Neural cell (in vitro differentiated cells): ENCODE data around the gene STN1. TPM values are rescaled to one million over a fixed set of nuclear protein-coding genes. Genes with fewer than 3 reads are reported as not detected.

Experiments
- H2AFZ ChIP-seq: fragments of 200-600, 300-800 bp; sonication (generic), shearing (Covaris generic); 2 replicates; pipeline ENCODE4 v1.6.0; 2014; ENCODE audit warnings: low read depth, mild to moderate bottlenecking, antibody characterized with exemption, low read length, moderate library complexity
- H3F3A ChIP-seq: fragments of 200-600 bp; shearing (Covaris generic); 2 replicates; pipeline ENCODE4 v1.6.1; 2016; ENCODE audit warnings: mild to moderate bottlenecking, moderate library complexity, mixed read lengths, antibody characterized with exemption, low read length; ENCODE audit not compliant: insufficient read depth, poor library complexity, severe bottlenecking
- H3K27ac ChIP-seq: fragments of 200-600, 300-800 bp; sonication (generic), shearing (Covaris generic); 2 replicates; pipeline ENCODE4 v1.5.1; 2014; ENCODE audit warnings: mild to moderate bottlenecking, low read length, moderate library complexity
- H3K27me3 ChIP-seq: fragments of 300-800, 200-600 bp; sonication (generic), shearing (Covaris generic); 2 replicates; pipeline ENCODE4 v1.6.0; 2014; ENCODE audit warnings: mild to moderate bottlenecking, low read depth, low read length, moderate library complexity; ENCODE audit not compliant: insufficient read depth
- H3K36me3 ChIP-seq: fragments of 300-800, 200-600 bp; sonication (generic), shearing (Covaris generic); 2 replicates; pipeline ENCODE4 v1.5.1; 2014; ENCODE audit warnings: mild to moderate bottlenecking, antibody characterized with exemption, low read length, moderate library complexity; ENCODE audit not compliant: insufficient read depth
- H3K4me2 ChIP-seq: fragments of 300-800, 200-600 bp; sonication (generic), shearing (Covaris generic); 2 replicates; pipeline ENCODE4 v1.6.0; 2014; ENCODE audit warnings: mild to moderate bottlenecking, low read length
- H3K4me3 ChIP-seq: fragments of 300-800, 200-600 bp; sonication (generic), shearing (Covaris generic); 2 replicates; pipeline ENCODE4 v1.5.1; 2014; ENCODE audit warnings: mild to moderate bottlenecking, low read length, moderate library complexity
- H3K79me2 ChIP-seq: fragments of 200-600 bp; shearing (Covaris generic); replicated peaks from 2 replicates; pipeline ENCODE4 v1.6.0; 2014; ENCODE audit warnings: mild to moderate bottlenecking, low read length, moderate library complexity; ENCODE audit not compliant: insufficient read depth
- H3K9ac ChIP-seq: fragments of 300-800, 200-600 bp; sonication (generic), shearing (Covaris generic); 2 replicates; pipeline ENCODE4 v1.6.1; 2016; ENCODE audit warnings: mild to moderate bottlenecking, low read length, mixed read lengths
- H3K9me2 ChIP-seq: fragments of 200-600 bp; shearing (Covaris generic); 2 replicates; pipeline ENCODE4 v1.6.1; 2016; ENCODE audit warnings: mild to moderate bottlenecking, low read length, mixed read lengths; ENCODE audit not compliant: insufficient read depth
- H3K9me3 ChIP-seq: fragments of 200-600, 300-800 bp; sonication (generic), shearing (Covaris generic); 2 replicates; pipeline ENCODE4 v1.6.1; 2016; ENCODE audit warnings: mild to moderate bottlenecking, mixed run types, low read length, moderate library complexity, mixed read lengths
- H4K20me1 ChIP-seq: fragments of 200-600 bp; shearing (Covaris generic); 2 replicates; pipeline ENCODE4 v1.6.1; 2016; ENCODE audit warnings: mild to moderate bottlenecking, mixed run types; ENCODE audit not compliant: insufficient read depth
- EP300 ChIP-seq: fragments of 450-650 bp; conservative IDR thresholded peaks from 2 replicates; pipeline ENCODE4 v1.6.1; 2014; ENCODE audit warnings: antibody characterized with exemption, mild to moderate bottlenecking, moderate library complexity; ENCODE audit not compliant: poor library complexity, severe bottlenecking
- EZH2 ChIP-seq: fragments of 200-600, 300-800 bp; shearing (Covaris generic), sonication (generic); IDR thresholded peaks from 2 replicates; pipeline ENCODE4 v1.6.1; 2014; ENCODE audit warnings: antibody characterized with exemption, low read length, borderline replicate concordance, mild to moderate bottlenecking; ENCODE audit not compliant: insufficient read depth, poor library complexity, severe bottlenecking
- MXI1 ChIP-seq: fragments of 450-650 bp; conservative IDR thresholded peaks from 2 replicates; pipeline ENCODE4 v1.6.1; 2014; ENCODE audit warnings: antibody characterized with exemption, mild to moderate bottlenecking; ENCODE audit not compliant: poor library complexity, severe bottlenecking
- POLR2AphosphoS5 ChIP-seq: IDR thresholded peaks from 2 replicates; pipeline ENCODE4 v1.6.1; 2012
- RAD21 ChIP-seq: fragments of 450-650 bp; conservative IDR thresholded peaks from 2 replicates; pipeline ENCODE4 v1.6.1; 2014; ENCODE audit warnings: antibody characterized with exemption, mild to moderate bottlenecking, moderate library complexity
- SMC3 ChIP-seq: fragments of 450-650 bp; conservative IDR thresholded peaks from 2 replicates; pipeline ENCODE4 v1.6.1; 2014; ENCODE audit warnings: antibody characterized with exemption, mild to moderate bottlenecking, moderate library complexity; ENCODE audit not compliant: poor library complexity
- TAF1 ChIP-seq: IDR thresholded peaks from 2 replicates; pipeline ENCODE4 v1.6.1; 2012; ENCODE audit warnings: low read depth
- polyA plus RNA-seq: library from polyadenylated mRNA; depleted of rRNA; stranded (reverse); fragments of >200 nt; gene quantifications from 2 replicates; pipeline ENCODE4 v1.2.3, GENCODE V29; 2014
- TF ChIP-seq, protein P1 (sequence below): fragments of 450-650 bp; IDR thresholded peaks from 2 replicates; pipeline ENCODE4 v1.5.1; 2014; ENCODE audit warnings: antibody characterized with exemption, mild to moderate bottlenecking, moderate library complexity; ENCODE audit not compliant: poor library complexity, severe bottlenecking
- TF ChIP-seq, protein P2 (sequence below): IDR thresholded peaks from 2 replicates; pipeline ENCODE4 v1.6.1; 2012; ENCODE audit warnings: borderline replicate concordance

Gene STN1
- polyA plus RNA-seq, 1 donor from 2014 or later: 9.4 TPM

DNA sequence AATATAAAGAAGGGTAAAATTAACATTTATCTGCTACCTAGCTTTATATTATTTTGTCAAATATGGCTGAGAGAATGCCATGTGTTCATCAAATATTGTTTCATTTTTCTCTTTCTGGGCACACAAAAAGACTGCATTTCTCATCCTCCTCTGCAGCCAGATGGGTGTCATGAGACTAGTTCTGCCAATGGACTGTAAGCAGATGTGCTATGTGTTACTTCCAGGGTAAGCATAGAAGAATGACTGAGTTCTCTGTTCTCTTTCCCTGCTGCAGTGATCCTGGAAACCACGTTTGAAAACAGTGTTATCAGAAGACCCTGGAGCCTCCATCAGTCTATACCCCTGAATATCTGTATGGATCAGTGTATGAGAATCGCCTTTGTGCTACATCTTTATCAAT is 24.9 kb upstream of the STN1 start:
- no peak overlapping the region for H3K4me2 ChIP-seq
- H3K9ac ChIP-seq: no peak overlapping the region

DNA sequence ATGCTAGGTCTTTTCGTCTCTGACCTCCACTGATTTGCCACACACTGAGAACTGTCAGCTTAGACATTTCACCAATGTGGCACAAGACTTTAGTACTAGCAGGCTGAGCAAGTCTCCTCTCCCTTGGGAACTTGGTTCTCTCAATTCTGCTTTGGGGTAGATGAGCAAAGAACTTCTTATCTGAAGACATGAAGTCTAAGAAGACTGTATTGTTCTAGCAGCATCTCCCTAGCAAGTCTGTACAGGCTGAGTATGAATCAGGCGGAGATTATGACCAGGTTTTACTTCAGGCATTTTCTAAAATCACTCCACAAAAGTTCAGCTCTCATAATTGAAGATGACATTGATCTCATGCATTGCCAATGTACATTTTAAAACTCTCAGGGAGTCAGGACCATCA is 23.8 kb upstream of the STN1 start:
- no peaks in the 10 kb centered on the region for H3K9me3 ChIP-seq
- no peaks in the 10 kb centered on the region for H4K20me1 ChIP-seq
- H2AFZ ChIP-seq: no peak overlapping the region
- H3K27me3 ChIP-seq: no peaks in the 10 kb centered on the region
- H3K27ac ChIP-seq: no peak overlapping the region
- H3F3A ChIP-seq: no peaks in the 10 kb centered on the region
- H3K4me2 ChIP-seq: no peak overlapping the region
- no peaks in the 10 kb centered on the region for H3K79me2 ChIP-seq
- TF ChIP-seq POLR2AphosphoS5 (no peak), RAD21 (no peak), MXI1 (no peak), TAF1 (no peak), EZH2 (no peak), SMC3 (no peak), EP300 (no peak)
- TF ChIP-seq, protein P1, sequence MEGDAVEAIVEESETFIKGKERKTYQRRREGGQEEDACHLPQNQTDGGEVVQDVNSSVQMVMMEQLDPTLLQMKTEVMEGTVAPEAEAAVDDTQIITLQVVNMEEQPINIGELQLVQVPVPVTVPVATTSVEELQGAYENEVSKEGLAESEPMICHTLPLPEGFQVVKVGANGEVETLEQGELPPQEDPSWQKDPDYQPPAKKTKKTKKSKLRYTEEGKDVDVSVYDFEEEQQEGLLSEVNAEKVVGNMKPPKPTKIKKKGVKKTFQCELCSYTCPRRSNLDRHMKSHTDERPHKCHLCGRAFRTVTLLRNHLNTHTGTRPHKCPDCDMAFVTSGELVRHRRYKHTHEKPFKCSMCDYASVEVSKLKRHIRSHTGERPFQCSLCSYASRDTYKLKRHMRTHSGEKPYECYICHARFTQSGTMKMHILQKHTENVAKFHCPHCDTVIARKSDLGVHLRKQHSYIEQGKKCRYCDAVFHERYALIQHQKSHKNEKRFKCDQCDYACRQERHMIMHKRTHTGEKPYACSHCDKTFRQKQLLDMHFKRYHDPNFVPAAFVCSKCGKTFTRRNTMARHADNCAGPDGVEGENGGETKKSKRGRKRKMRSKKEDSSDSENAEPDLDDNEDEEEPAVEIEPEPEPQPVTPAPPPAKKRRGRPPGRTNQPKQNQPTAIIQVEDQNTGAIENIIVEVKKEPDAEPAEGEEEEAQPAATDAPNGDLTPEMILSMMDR: no peak
- TF ChIP-seq, protein P2, sequence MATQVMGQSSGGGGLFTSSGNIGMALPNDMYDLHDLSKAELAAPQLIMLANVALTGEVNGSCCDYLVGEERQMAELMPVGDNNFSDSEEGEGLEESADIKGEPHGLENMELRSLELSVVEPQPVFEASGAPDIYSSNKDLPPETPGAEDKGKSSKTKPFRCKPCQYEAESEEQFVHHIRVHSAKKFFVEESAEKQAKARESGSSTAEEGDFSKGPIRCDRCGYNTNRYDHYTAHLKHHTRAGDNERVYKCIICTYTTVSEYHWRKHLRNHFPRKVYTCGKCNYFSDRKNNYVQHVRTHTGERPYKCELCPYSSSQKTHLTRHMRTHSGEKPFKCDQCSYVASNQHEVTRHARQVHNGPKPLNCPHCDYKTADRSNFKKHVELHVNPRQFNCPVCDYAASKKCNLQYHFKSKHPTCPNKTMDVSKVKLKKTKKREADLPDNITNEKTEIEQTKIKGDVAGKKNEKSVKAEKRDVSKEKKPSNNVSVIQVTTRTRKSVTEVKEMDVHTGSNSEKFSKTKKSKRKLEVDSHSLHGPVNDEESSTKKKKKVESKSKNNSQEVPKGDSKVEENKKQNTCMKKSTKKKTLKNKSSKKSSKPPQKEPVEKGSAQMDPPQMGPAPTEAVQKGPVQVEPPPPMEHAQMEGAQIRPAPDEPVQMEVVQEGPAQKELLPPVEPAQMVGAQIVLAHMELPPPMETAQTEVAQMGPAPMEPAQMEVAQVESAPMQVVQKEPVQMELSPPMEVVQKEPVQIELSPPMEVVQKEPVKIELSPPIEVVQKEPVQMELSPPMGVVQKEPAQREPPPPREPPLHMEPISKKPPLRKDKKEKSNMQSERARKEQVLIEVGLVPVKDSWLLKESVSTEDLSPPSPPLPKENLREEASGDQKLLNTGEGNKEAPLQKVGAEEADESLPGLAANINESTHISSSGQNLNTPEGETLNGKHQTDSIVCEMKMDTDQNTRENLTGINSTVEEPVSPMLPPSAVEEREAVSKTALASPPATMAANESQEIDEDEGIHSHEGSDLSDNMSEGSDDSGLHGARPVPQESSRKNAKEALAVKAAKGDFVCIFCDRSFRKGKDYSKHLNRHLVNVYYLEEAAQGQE: no peak
- no peak overlapping the region for H3K4me3 ChIP-seq
- no peak overlapping the region for H3K9ac ChIP-seq
- no peaks in the 10 kb centered on the region for H3K36me3 ChIP-seq
- H3K9me2 ChIP-seq: no peaks in the 10 kb centered on the region

More for the DNA sequence above, 24.9 kb upstream of the STN1 start:
- H3K36me3 ChIP-seq: no peaks in the 10 kb centered on the region
- H3K9me3 ChIP-seq: no peaks in the 10 kb centered on the region
- no peak overlapping the region for H2AFZ ChIP-seq
- no peak overlapping the region for H3K4me3 ChIP-seq
- H3K27me3 ChIP-seq: no peaks in the 10 kb centered on the region
- H4K20me1 ChIP-seq: no peaks in the 10 kb centered on the region
- H3K79me2 ChIP-seq: no peaks in the 10 kb centered on the region
- TF ChIP-seq TAF1: no peak
- TF ChIP-seq, protein P2: no peak
- no peak for TF ChIP-seq MXI1
- no peak for TF ChIP-seq POLR2AphosphoS5
- no peak for TF ChIP-seq SMC3
- TF ChIP-seq, protein P1: no peak
- no peak for TF ChIP-seq EZH2
- TF ChIP-seq RAD21: no peak
- TF ChIP-seq EP300: no peak
- H3F3A ChIP-seq: no peaks in the 10 kb centered on the region
- H3K9me2 ChIP-seq: no peaks in the 10 kb centered on the region
- no peak overlapping the region for H3K27ac ChIP-seq
